Frontal cortex (tissue), 4 donors: ENCODE data around the gene MYBPC1. TPM values are rescaled to one million over a fixed set of nuclear protein-coding genes. Genes with fewer than 3 reads are reported as not detected.
"Not testable (repeated sequence)": the region's sequence is repeated elsewhere in the genome, so short reads cannot be mapped to it uniquely, and the experiment has no call there.

ENCODE experiments used
- DNase-seq, 2 donors: peaks; one replicate each; pipeline ENCODE4 v3.0.0; 2012; ENCODE audit warnings: low spot score in 2 of 2
- FAIRE-seq: peaks from 2 replicates; lab custom pipeline; 2012; peaks lifted over from hg19 to GRCh38; lab: Jason Lieb, UNC
- small RNA-seq: library from RNA; depleted of rRNA; stranded (forward); fragments of <200 nt; gene quantifications from one replicate; pipeline ENCODE3, GENCODE V24; 2014
- total RNA-seq: library from RNA; depleted of rRNA; stranded (reverse); fragments of >200 nt; gene quantifications from one replicate; pipeline ENCODE4 v1.2.3, GENCODE V29; 2014
- donor health status: control.
- donor health status: control.
- donor health status: control.

MYBPC1 gene
- total RNA-seq, 1 donor from 2014 or later: 2.4 TPM

GRCh38 chr12:101713930-101714329 is 119.2 kb downstream of the MYBPC1 start:
- no peak for FAIRE-seq

GRCh38 chr12:101714877-101715444 is 120.2 kb downstream of the MYBPC1 start:
- FAIRE-seq: no peak
- no peak for DNase-seq

More at GRCh38 chr12:101713930-101714329, 119.2 kb downstream of the MYBPC1 start:
- no peak for DNase-seq

GRCh38 chr12:101719566-101719965 is 124.8 kb downstream of the MYBPC1 start:
- DNase-seq: no peak
- FAIRE-seq: peak; percentile 13

GRCh38 chr12:101720118-101720517 is 125.3 kb downstream of the MYBPC1 start:
- no peak for DNase-seq
- FAIRE-seq: no peak

DNA sequence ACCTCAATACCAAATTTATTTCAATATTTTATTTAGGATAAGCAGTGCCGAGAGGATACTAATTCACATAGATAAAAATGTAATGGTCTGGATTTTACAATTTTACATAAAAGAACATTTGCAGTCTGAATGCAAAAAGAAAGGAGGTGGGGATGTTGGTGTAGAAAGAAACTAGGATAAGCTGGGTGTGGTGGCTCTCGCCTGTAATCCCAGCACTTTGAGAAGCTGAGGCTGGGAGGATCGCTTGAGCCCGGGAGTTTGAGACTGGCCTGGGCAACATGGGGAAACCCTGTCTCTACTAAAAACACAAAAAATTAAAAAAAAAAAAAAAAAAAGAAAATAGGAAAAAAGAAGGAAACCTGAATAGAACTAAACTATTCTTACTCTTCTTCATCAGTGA is 127.6 kb downstream of the MYBPC1 start:
- no peak for FAIRE-seq
- no peak for DNase-seq

GRCh38 chr12:101727098-101727497 is 132.3 kb downstream of the MYBPC1 start:
- FAIRE-seq: no peak
- DNase-seq: no peak

GRCh38 chr12:101729842-101730241 is 135.1 kb downstream of the MYBPC1 start:
- DNase-seq (no peak), FAIRE-seq (no peak)

- FAIRE-seq (no peak), DNase-seq (no peak)
Observed at GRCh38 chr12:101732318-101732717, 137.5 kb downstream of the MYBPC1 start.

- no peak for DNase-seq
Observed at GRCh38 chr12:101733166-101733565, 138.4 kb downstream of the MYBPC1 start.

GRCh38 chr12:101734482-101734881 is 139.7 kb downstream of the MYBPC1 start:
- not testable (repeated sequence) for FAIRE-seq

More at GRCh38 chr12:101733166-101733565, 138.4 kb downstream of the MYBPC1 start:
- no peak for FAIRE-seq

More at GRCh38 chr12:101734482-101734881, 139.7 kb downstream of the MYBPC1 start:
- not testable (repeated sequence) for DNase-seq

Small RNAs within 50 kb of the gene (small RNA-seq; reads per million reads assigned to genes)
- gene RNY1P16: not detected

Other genes with a start within 250 kb of the MYBPC1 start
- 37.1 TPM for gene ARL1, start 187.2 kb upstream of the MYBPC1 start, total RNA-seq
- gene SPIC, start 119.6 kb upstream of the MYBPC1 start, total RNA-seq: not detected
- gene CHPT1, start 102.7 kb downstream of the MYBPC1 start, total RNA-seq: 24.5 TPM
- gene SYCP3, start 144.5 kb downstream of the MYBPC1 start, total RNA-seq: 0.82 TPM
- 139 TPM for gene GNPTAB, start 236.0 kb downstream of the MYBPC1 start, total RNA-seq